Measurements from ENCODE around the gene YWHAE. TPM values are rescaled to one million over a fixed set of nuclear protein-coding genes. Genes with fewer than 3 reads are reported as not detected.
A peak's percentile ranks its signal among the peaks of the same experiment; 100 is the strongest.

YWHAE gene
- total RNA-seq, 1 donor from 2014 or later, result 2,181 TPM

- no peak for DNase-seq (ENCODE audit: low spot score)
- Histone ChIP-seq H3K27me3 (no peaks in the 10 kb centered on the region), H3K4me3 (no peak overlapping the region), H4K20me1 (ENCODE audit: low read depth) (peaks cover 64% of the 10 kb centered on the region), H2AFZ (replicated peaks) (no peak overlapping the region), H3K79me2 (ENCODE audit: low read depth) (peaks cover 82% of the 10 kb centered on the region), H3K4me1 (peaks cover 27% of the 10 kb centered on the region), H3K27ac (peak overlapping the region; percentile 75), H3K9me3 (ENCODE audit: low read depth) (no peaks in the 10 kb centered on the region), H3F3A (ENCODE audit: low read depth) (peaks cover 79% of the 10 kb centered on the region), H3K9ac (no peak overlapping the region), H3K4me2 (no peak overlapping the region), H3K36me3 (peaks cover 10% of the 10 kb centered on the region)
- TF ChIP-seq EZH2 (IDR thresholded peaks at IDR 0.05) (no peak), EZH2phosphoT487 (IDR thresholded peaks at IDR 0.05) (no peak), CTCF (IDR thresholded peaks at IDR 0.05) (no peak)
- no peaks in the 10 kb centered on the region for H3K9me3 Mint-ChIP-seq
- no peak overlapping the region for H3K27ac Mint-ChIP-seq
- H3K4me3 Mint-ChIP-seq, result no peak overlapping the region
- peaks cover 50% of the 10 kb centered on the region for H3K36me3 Mint-ChIP-seq
- H3K4me1 Mint-ChIP-seq, result peaks cover 16% of the 10 kb centered on the region
- H3K27me3 Mint-ChIP-seq (ENCODE audit: insufficient read depth, low read depth), result no peaks in the 10 kb centered on the region
These were observed 52.3 kb downstream of the YWHAE start for GRCh38 chr17:1347589-1348323.

DNA sequence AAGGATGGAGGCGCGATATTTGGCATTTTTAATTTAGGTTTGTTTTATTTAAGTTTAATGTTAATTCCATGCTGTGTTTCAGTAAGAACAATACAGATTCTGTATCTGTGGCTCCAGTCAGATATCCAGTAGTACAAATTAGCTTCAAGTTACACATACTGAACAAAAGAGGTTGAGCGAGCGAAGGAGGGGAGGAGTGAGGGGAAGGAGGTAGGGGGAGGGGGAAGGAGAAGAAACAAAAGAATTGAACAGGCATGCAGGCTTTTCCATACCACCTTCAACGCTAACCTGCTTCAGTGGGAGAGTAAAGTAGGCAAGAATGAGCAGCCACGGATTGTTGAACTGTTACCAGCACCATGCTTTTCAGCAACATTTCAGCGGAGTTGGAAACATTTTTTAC is 55.5 kb downstream of the YWHAE start:
- Histone ChIP-seq H3K9me3 (ENCODE audit: low read depth) (no peaks in the 10 kb centered on the region), H3K27me3 (no peaks in the 10 kb centered on the region), H3F3A (ENCODE audit: low read depth) (peaks cover 84% of the 10 kb centered on the region), H3K27ac (peak overlapping the region; percentile 57), H3K9ac (no peak overlapping the region), H4K20me1 (ENCODE audit: low read depth) (peaks cover 56% of the 10 kb centered on the region), H3K4me1 (peaks cover 27% of the 10 kb centered on the region), H2AFZ (replicated peaks) (no peak overlapping the region), H3K4me2 (peak overlapping the region; percentile 74), H3K4me3 (peak overlapping the region; percentile 28), H3K36me3 (peaks cover 4% of the 10 kb centered on the region), H3K79me2 (ENCODE audit: low read depth) (peaks cover 49% of the 10 kb centered on the region)
- DNase-seq (ENCODE audit: low spot score), result peak; percentile 67
- Mint-ChIP-seq H3K27me3 (ENCODE audit: insufficient read depth, low read depth) (peaks cover 3% of the 10 kb centered on the region), H3K9me3 (no peaks in the 10 kb centered on the region), H3K4me1 (peaks cover 16% of the 10 kb centered on the region), H3K4me3 (no peak overlapping the region), H3K27ac (no peak overlapping the region), H3K36me3 (peaks cover 36% of the 10 kb centered on the region)
- TF ChIP-seq EZH2phosphoT487 (IDR thresholded peaks at IDR 0.05), result no peak
- TF ChIP-seq CTCF (IDR thresholded peaks at IDR 0.05), result no peak
- TF ChIP-seq EZH2 (IDR thresholded peaks at IDR 0.05), result no peak

DNA sequence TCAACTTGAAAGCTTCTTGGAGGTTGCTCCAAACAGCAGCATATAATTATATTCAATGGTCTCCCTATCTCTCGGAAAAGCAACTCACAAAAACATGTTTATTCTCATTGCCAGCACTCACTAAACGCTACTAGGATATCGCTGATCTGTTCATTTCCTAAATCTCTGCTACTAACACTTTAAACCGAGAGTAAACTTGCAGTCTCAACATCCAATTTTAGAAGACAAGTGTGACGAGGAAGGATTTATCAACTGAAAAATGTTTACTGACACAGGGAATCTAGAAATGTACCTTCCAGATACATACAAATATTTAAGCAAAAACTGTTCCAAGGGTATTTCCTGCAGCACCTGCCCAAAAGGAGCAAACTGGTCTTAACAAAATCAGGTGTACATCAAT is 56.5 kb downstream of the YWHAE start:
- TF ChIP-seq EZH2phosphoT487 (IDR thresholded peaks at IDR 0.05), result no peak
- Histone ChIP-seq H4K20me1 (ENCODE audit: low read depth) (peaks cover 47% of the 10 kb centered on the region), H3K79me2 (ENCODE audit: low read depth) (peaks cover 40% of the 10 kb centered on the region), H3K4me1 (peaks cover 27% of the 10 kb centered on the region), H3F3A (ENCODE audit: low read depth) (peaks cover 82% of the 10 kb centered on the region), H3K9ac (no peak overlapping the region), H3K4me3 (no peak overlapping the region), H2AFZ (replicated peaks) (no peak overlapping the region), H3K36me3 (peaks cover 4% of the 10 kb centered on the region), H3K4me2 (no peak overlapping the region), H3K27me3 (no peaks in the 10 kb centered on the region), H3K27ac (no peak overlapping the region), H3K9me3 (ENCODE audit: low read depth) (no peaks in the 10 kb centered on the region)
- no peaks in the 10 kb centered on the region for H3K9me3 Mint-ChIP-seq
- peaks cover 16% of the 10 kb centered on the region for H3K4me1 Mint-ChIP-seq
- H3K36me3 Mint-ChIP-seq, result peaks cover 38% of the 10 kb centered on the region
- H3K27me3 Mint-ChIP-seq (ENCODE audit: insufficient read depth, low read depth), result peaks cover 3% of the 10 kb centered on the region
- H3K4me3 Mint-ChIP-seq, result no peak overlapping the region
- no peak overlapping the region for H3K27ac Mint-ChIP-seq
- no peak for DNase-seq (ENCODE audit: low spot score)

DNA sequence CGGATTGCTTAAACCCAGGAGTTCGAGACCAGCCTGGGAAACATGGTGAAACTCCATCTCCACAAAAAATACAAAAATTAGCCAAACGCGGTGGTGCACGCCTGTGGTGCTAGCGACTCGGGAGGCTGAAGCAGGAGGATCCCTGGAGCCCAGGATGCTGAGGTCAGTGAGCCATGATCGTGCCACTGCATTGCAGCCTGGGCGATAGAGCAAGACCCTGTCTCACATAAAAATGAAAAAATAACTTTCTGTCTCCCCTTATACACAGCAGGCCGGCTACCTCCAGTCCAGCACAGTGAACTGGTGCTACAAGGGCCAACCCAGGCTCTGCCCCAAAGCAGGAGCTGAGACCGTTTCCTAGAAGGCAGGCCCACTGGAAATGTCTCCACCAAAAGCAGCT is 59.7 kb downstream of the YWHAE start:
- Histone ChIP-seq H3K4me3 (no peak overlapping the region), H3F3A (ENCODE audit: low read depth) (peaks cover 51% of the 10 kb centered on the region), H3K27ac (no peak overlapping the region), H2AFZ (replicated peaks) (no peak overlapping the region), H3K4me2 (no peak overlapping the region), H3K36me3 (peaks cover 4% of the 10 kb centered on the region), H4K20me1 (ENCODE audit: low read depth) (peaks cover 16% of the 10 kb centered on the region), H3K27me3 (no peaks in the 10 kb centered on the region), H3K4me1 (peaks cover 12% of the 10 kb centered on the region), H3K79me2 (ENCODE audit: low read depth) (peaks cover 8% of the 10 kb centered on the region), H3K9ac (no peak overlapping the region), H3K9me3 (ENCODE audit: low read depth) (no peaks in the 10 kb centered on the region)
- peaks cover 26% of the 10 kb centered on the region for H3K36me3 Mint-ChIP-seq
- H3K9me3 Mint-ChIP-seq, result no peaks in the 10 kb centered on the region
- peaks cover 3% of the 10 kb centered on the region for H3K27me3 Mint-ChIP-seq (ENCODE audit: insufficient read depth, low read depth)
- H3K4me1 Mint-ChIP-seq, result peaks cover 11% of the 10 kb centered on the region
- DNase-seq (ENCODE audit: low spot score), result no peak
- H3K4me3 Mint-ChIP-seq, result no peak overlapping the region
- TF ChIP-seq EZH2phosphoT487 (IDR thresholded peaks at IDR 0.05) (no peak), EZH2 (IDR thresholded peaks at IDR 0.05) (no peak), CTCF (IDR thresholded peaks at IDR 0.05) (no peak)
- no peak overlapping the region for H3K27ac Mint-ChIP-seq

Data from neural progenitor cell (in vitro differentiated cells).